Suprapubic skin (tissue), 4 donors: ENCODE results near the gene DNAH10.

Experiments
- CTCF ChIP-seq, 2 donors: fragments of 200-600 bp in 1 of 2; fragments of 450-650 bp in 1 of 2; sonication (generic) in 1 of 2; IDR thresholded peaks; one replicate each; pipeline ENCODE4 v1.5.1; 2016 to 2019; ENCODE audit warnings: antibody characterized with exemption in 2 of 2, mild to moderate bottlenecking in 1 of 2, moderate library complexity in 1 of 2
- EP300 ChIP-seq: sonication (generic); formaldehyde crosslinking; IDR thresholded peaks from one replicate; pipeline ENCODE4 v1.6.1; 2017; ENCODE audit warnings: antibody characterized with exemption
- POLR2AphosphoS5 ChIP-seq, 3 donors: sonication (generic); formaldehyde crosslinking; IDR thresholded peaks; one replicate each; pipeline ENCODE4 v1.6.1; 2017; ENCODE audit warnings: antibody characterized with exemption in 3 of 3

GRCh38 chr12:123879101-123879500, 117.0 kb downstream of the DNAH10 start:
- TF ChIP-seq CTCF (IDR thresholded peaks at IDR 0.05): no peak
- no peak for TF ChIP-seq EP300
- TF ChIP-seq POLR2AphosphoS5 (IDR thresholded peaks at IDR 0.05): no peak
